HG03097 (cell line): ENCODE results near the gene MGAT5B.

Experiments used
- ATAC-seq: cut with Tn5 transposase; IDR thresholded peaks from one replicate; pipeline ENCODE4 v1.9.1; 2021; ENCODE audit not compliant: unreplicated experiment, low FRiP score

Gene MGAT5B

DNA sequence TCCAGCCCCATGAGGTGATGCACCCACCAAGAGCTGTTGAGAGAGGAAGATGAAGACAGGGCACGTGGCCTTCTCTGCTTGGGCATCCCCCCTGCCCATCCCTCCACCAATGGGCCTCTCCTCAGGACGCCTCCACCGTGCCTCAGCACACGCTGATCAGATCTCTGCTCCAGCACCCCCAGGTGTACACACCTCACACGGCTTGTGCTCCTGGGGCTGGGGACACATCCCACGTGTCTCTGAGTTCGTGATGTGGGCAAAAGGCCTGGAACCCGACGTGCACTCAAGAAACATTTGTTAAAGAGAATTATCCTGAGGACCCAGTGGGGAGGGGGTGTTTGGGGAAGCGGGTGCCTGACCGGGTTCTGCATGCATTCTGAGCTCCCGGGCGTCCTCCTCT is 55.3 kb downstream of the MGAT5B start:
- no peak for ATAC-seq

DNA sequence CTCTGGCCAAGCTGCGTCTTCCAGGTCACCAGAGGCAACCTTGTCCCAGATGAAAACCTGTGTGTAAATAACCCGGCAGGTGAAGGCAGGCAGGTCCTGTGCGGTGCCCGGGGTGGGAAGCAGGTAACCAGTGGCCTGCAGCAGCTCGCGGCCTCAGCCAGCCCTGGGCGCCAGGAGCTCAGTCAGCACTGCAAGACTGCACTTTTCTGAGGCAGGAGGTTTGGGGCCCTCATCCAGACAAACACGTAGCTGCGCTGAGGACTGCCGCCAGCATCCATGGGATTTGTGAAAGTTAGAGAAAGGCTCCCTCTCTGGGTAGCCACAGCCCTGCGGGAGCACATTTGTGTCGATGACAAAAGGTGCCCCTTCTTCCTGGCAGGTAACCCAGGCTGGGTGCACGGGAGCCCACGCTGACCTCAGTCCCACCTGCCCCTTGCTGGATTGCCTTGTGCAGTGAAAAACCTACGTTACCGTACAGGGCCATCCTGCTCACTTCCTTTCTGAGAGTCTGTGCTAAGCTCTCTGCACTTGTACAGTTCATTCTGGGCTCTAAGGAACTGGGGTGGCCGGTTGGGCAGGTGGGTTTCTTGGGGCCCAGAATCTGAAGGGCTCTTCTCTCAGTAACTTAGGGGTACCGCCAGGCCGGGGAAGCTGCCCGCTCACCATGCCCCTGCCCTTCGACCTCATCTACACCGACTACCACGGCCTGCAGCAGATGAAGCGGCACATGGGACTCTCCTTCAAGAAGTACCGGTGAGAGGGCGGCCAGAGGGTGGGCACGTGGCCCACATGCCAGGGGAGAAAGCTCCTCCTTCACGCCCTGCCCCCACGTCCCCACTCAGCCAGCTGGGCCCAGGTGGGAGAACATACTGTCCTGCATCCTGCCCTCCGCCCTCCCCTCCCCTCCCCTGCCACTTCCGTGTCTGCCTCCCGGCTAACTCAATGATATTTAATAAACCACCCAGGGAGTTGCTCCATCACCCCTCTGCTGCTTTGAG is 56.4 kb downstream of the MGAT5B start:
- ATAC-seq = no peak

DNA sequence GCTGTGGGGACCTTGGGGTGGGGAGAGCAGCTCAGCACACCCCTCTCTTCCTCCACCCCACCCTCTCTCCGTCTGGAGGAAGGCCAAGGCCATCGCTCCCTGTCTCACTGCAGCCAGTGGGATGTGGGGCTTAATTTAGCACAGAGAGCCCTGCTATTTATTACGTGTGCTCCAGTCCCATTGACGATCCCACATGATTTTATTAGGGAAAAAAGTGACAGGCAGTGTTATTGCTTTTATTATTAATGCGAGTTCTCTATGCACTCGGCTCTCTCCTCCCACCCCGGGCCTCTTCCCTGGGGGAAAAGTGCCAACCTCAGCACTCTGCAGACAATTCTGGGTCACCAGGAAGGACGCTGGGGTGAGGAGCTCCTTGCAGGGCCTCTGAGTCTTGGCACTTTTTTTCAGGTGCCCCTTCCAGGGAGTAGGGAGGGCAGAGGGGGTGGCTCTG is 57.3 kb downstream of the MGAT5B start:
- no peak for ATAC-seq

DNA sequence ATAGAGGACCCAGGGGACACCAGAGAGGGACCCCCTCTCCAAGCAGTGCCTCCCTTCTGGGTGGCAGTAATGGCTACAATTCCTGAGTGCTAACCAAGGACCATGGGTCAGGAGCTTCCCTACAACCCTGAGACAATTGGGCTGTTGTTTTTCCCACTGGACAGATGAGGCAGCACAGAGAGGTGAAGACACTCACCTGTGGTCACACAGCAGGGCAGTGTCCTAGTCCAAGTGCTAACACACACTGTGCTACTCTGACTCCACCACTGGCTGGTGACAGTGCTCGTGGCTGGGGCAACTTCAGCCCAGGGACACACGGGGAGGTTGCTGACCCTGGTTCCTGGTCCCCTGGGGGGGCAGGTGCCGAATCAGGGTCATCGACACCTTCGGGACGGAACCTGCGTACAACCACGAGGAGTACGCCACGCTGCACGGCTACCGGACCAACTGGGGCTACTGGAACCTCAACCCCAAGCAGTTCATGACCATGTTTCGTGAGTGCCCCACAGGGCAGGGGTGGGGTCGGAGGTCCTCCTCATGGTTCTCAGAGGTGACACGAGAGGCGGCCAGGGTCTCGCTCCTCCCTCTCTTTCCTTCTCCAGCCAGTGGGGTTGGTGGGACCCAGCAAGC is 58.1 kb downstream of the MGAT5B start:
- ATAC-seq = no peak

DNA sequence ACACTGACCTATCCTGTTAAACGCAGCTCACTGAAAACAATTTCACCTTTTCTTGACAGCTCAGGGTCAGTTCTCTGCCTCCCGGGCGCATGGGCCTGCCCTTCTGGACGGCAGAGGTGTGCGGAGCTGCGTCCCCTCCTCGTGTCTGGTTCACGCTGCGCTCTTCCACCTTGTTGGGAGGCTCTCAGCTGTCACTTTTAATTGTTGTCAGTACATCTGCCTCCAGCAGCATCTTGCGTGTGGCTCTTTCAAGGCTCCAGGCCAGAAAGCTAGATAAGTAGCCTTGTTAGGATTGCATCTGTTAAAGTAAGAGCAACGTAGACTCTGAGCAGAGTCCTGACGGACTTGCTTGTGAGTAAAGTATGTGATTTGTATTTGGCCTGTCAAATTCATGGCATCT is 59.4 kb downstream of the MGAT5B start:
- ATAC-seq = no peak

DNA sequence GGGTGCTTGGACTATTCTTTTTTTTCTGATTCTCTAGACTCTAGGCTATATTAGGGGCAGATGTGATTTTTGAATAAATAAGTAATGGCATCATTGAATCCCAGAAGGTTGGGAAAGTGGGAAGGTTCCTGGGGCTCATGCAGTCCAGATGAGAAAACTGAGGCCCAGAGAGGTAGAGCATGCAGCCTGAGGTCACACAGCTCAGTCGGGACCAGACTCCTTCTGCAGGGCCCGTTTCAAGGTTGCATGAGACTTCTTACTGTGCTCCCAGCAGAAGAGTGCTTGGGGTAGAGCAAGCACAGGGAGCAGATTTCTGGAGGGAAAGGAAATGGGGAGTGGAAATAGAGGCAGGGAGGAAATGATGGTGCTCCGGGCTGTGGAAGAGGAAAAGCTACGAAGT is 59.8 kb downstream of the MGAT5B start:
- ATAC-seq = no peak

DNA sequence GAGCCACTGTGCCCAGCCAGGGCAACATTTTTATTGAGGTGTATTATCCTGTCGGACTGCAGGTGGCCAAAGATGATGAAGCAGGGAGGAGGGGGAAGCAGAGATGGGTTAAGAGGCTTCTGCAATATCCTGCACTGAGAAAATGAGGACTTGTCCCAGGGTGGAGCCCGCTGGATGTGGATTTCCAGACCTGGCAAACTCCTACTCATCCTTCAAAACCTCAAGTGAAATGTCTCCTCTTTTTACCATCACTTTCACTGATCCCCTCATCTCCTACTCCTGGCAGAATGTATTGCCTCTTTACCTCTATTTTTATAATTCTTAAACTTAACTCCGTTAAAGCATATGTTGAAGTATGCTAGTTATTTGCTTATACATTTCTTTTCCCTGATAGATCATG is 60.9 kb downstream of the MGAT5B start:
- no peak for ATAC-seq

DNA sequence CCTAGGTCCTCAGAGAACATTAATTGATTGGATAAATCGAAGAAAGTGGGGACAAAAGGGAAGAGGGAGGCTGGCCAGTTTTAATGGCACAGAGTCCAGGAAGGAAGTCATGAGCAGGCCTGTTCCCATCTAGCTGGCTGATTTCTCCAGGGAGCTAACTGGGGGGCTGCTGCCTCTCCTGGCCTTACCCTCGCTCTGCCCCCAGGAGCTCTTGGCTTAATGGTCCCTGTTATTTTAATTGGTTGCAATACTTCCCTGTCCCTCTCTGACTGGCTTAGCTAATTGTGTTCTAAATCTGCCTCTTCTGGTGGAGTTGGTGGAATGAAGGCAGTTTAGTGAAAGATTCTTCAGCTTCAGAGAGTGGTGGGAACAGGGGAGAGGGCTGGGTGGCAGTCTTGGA is 61.4 kb downstream of the MGAT5B start:
- ATAC-seq = no peak

DNA sequence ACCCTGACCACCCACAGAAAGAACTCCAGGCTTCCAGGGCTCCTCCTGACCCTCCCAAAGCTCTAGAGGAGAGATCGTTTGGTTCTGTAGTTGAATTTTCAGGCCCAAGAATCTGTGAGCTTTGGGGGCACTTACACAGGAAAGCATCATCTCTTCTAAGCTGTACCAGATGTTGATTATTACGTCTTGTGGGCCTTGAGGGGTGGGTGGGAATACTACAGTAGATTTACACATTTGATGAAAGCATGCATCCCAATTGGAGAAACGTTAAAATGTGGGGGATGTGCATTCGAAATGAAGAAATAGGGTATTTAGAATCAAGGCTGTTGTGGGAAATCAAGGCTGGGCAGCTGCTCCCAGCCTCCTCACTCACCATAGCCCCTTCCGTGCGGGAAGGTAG is 61.9 kb downstream of the MGAT5B start:
- no peak for ATAC-seq

DNA sequence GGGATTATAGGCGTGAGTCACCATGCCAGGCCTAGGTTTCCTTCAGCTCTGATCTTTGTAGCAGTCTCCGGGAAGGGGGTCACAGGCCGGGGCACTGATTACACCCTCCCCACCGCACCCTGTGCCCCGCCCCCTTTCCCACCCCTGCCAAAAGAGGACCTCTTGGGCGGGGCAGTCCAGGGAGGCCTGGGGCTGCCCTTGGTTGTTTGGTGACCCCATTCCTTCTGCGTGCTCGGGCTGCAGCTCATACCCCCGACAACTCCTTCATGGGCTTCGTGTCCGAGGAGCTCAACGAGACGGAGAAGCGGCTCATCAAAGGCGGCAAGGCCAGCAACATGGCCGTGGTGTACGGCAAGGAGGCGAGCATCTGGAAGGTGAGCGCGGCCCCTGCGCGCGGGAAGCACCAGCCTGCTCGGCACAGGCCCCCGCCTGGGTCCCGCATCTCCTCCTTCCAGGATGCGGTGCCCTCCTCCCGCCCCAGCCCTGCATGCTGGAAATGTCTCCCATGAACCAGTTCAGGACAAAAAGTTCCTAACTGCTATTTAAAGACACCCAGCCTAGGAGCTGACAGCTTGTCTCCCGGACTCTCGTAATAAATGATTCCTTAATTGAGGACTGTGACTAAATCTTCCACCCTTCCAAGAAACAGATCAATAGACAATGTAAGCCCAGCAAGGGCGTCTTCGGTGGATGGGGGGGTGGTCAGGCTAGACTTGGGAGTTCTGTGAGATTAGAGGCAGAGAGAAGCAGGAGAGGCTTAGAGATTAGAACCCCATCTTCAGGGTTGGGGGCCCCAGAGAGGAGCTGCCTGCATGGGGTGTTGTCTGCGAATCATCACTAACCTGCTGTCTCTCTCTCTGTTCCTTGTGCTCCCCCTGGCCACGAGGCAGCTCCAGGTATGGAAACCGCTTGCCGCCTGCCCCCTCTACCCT is 64.5 kb downstream of the MGAT5B start:
- no peak for ATAC-seq

DNA sequence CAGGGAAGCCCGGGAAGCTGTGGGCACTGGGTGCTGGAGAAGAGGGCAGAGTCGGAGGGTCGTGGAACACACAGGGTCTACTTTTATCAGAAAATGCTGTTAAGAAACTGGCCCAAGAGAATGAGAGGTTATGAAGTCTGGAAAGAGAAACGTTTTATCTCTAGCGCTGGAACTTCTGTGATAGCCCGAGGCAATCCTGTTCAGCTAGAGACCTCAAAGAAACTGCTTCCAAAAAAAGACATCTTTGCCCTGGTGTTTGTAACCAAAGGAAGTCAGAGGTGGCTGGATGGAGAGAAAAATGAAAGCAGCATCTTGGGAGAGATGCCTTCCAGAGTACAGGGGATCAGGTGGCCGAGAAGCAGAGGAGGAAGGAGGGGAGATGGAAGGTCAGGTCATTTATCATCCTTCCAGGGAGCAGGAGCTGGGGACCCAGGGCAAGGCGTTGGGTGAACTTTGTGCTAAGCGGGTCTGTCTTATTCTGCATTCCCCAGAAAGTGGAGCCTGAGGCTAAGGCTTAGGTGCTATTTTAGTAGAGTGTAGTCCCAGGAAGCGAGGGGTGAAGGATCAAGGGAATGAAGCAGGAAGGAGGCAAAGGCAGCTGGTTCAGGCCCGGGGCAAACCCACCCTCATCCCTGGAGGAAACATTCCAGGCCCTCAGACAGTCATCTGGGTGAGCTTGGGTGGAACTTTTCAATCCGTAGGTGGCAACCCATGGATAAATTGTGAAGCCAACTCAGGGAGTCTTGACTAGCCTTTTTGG is 66.5 kb downstream of the MGAT5B start:
- no peak for ATAC-seq

DNA sequence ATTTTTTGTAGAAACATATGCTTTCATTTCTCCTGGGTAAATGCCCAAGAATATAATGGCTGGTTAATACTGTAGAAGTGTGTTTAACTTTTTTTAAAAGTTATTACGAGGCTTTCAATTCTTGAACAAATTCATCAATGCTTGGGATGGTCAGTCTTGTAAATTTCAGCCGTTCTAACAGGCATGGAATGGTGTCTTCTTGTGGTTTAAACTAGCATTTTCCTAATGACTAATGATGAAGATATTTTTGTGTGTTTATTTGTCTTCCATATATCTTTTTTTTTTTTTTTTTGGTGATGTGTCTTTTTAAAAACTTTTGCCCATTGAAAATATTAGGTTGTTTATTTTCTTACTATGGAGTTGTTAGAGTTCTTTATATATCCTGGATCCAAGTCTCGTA is 67.1 kb downstream of the MGAT5B start:
- no peak for ATAC-seq

DNA sequence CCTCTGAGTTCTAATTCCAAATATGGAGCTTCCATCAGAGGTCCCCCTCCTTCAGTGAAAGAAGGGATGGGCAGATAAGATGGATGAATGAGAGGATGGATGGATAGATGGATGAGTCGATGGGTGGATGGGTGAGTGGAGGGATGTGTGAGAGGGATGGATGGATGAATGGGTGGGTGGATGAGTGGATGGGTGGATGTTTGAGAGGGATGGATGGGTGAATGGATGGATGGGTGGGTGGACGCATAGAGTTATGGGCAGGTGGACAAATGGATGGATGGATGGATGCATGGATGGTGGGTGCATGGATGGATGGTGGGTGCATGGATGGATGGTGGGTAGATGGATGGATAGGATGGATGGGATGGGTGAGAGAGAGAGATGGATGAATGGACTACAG is 69.0 kb downstream of the MGAT5B start:
- ATAC-seq = no peak

DNA sequence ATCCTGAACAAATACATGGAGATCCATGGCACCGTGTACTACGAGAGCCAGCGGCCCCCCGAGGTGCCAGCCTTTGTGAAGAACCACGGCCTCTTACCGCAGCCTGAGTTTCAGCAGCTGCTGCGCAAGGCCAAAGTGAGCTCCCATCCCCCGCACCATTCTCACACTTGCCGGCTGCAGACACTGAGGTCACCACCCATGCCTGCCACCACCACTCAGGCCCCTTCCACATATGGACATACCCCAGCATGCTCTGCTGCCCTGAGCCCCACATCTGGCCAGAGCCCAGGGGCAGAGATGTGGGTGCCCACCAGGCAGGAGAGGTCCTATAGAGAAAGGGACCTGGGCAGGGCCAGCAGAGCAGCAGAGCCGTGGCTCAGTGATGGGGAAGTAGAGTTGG is 69.8 kb downstream of the MGAT5B start:
- ATAC-seq = no peak

DNA sequence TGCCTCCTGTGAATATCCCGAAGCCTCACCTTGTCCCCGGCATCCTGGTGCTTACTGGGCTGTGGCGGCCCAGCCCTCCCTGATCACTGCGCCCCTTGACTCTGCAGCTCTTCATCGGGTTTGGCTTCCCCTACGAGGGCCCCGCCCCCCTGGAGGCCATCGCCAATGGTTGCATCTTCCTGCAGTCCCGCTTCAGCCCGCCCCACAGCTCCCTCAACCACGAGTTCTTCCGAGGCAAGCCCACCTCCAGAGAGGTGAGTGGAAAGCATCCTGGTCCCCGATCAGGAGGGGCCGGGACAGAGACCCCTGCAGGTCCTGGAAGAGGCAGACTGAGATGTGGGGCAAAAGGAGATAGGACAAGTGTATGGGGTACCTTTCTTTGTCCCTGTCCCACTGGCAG is 72.1 kb downstream of the MGAT5B start:
- ATAC-seq = no peak

DNA sequence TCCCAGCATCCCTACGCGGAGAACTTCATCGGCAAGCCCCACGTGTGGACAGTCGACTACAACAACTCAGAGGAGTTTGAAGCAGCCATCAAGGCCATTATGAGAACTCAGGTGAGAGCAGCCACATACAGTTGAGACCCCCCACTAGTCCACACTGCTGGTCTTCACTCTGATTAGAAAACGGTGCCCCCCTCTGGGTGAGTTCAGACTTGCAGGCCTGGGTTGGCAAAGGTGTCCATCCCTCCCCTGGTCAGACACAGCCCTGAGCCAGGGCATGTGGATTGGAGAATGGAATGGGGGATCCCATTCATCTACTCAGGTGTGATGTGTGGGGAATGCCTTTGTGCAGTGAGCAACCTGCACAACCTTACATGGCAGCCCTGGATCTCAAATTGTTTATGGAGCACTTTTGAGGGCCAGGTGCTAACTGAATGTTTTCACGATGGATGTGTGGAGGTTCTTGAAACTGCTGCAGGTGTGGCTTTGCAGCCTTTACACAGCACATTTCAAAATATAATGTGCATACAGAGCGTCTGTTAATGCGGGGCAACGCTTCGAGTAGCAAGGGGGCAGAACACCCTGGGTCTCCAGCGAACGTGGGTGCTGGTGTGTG is 72.6 kb downstream of the MGAT5B start:
- no peak for ATAC-seq

DNA sequence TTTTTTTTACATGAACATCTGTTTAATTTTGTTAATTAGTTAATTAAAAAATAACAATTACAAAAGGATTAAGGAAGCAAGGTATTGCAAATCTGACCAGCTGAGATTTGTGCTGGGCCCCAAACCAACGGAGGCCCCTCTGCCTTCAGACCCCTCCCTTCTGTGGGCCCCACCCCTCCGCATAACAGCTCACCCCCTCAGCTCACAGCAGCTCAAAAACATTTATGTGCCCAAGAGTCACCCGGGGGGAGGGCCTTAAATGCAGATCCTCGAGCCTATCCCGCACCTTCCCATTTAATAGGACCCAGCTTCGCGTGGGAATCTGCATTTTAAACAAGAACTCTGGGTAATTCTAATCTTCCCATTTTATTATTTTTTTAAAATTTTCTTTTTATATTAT is 75.0 kb downstream of the MGAT5B start:
- no peak for ATAC-seq

DNA sequence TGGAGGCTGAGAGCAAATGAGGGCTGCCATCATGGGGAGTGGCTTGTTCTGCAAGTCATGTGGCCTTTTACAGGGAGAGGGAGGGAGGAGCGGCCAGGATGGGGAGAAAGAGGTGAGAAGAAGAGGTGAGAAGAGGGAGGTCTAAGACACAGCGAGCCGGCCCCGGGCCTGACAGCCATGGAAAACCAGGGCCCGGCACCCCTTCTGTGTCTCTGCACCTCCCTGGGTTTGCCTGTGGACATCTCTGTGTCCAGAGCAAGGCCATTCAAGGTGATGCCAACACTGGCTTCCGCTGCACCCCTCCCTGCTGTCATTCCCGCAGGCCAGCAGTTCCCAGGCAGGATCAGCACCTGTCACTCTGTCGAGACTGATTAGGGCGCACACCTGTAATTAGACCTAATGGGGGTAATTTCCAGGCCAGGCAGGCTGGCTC is 75.6 kb downstream of the MGAT5B start:
- no peak for ATAC-seq

DNA sequence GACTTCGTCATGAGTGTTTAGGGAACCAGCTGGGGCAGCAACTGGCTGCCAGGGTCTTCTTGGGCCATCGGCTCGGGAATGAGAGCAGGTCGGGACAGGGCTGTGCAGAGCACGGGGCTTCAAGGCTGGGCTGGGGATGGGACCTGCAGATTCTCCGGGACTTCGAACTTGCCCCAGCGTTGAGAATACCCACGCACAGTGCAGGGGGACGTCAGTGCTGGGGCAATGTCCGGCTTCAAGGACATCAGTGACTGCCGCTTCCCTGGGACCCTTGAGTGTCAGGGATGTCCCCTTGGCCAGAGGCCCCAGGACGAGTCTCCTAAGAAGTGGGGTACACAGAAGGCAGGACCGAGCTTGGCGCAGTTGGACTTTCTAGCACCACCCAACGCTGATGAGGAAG is 76.3 kb downstream of the MGAT5B start:
- ATAC-seq = no peak
